Astrocyte (in vitro differentiated cells and primary cell): Measurements from ENCODE around the gene ZDHHC16.

Experiments used
- CTCF ChIP-seq: IDR thresholded peaks from 2 replicates; pipeline ENCODE4 v1.5.1; 2011; ENCODE audit warnings: low read depth, mild to moderate bottlenecking, inconsistent platforms, low read length, moderate library complexity; ENCODE audit not compliant: insufficient read depth
- EZH2 ChIP-seq: IDR thresholded peaks from 2 replicates; pipeline ENCODE4 v1.6.1; 2012; ENCODE audit warnings: mild to moderate bottlenecking, low read length, inconsistent platforms; ENCODE audit not compliant: insufficient read depth

GRCh38 chr10:97407211-97407951 lies 38.6 kb upstream of the ZDHHC16 start:
- TF ChIP-seq CTCF = peak; percentile 96
- no peak for TF ChIP-seq EZH2
